ENCODE results near the gene MYO3A. TPM values are rescaled to one million over a fixed set of nuclear protein-coding genes. Genes with fewer than 3 reads are reported as not detected.

MYO3A gene
- total RNA-seq = under 1 TPM in 2 of 4 donors, not detected in 2; 0.17 to 0.19 TPM

- TF ChIP-seq CTCF (IDR thresholded peaks at IDR 0.05; ENCODE audit: low read depth) = no peak
Observed at GRCh38 chr10:25933653-25934608, at the start of gene MYO3A. Gene MYO3A (plus strand): TSS chr10:25934229. CDS start chr10:25952111, 17,882 bp downstream.

DNA sequence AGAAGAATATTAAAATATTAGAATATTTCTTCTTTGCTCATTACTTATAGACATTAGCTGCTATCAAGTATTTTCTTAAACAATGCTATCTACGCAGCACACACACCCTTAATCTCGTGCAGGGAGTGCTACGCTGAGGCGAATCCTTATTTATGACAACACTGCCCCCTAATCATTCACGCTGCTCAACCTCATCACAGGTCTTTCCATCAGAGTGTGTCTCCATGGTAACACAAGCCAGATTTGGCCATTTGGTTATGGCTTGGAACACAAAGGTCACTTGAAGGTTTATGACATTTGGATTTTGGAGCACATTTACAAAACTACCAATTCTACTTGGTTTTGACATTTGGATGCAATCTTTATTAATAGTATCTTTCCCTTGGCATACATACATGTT is 45.4 kb upstream of the MYO3A start:
- TF ChIP-seq CTCF (IDR thresholded peaks at IDR 0.05; ENCODE audit: low read depth) = no peak

DNA sequence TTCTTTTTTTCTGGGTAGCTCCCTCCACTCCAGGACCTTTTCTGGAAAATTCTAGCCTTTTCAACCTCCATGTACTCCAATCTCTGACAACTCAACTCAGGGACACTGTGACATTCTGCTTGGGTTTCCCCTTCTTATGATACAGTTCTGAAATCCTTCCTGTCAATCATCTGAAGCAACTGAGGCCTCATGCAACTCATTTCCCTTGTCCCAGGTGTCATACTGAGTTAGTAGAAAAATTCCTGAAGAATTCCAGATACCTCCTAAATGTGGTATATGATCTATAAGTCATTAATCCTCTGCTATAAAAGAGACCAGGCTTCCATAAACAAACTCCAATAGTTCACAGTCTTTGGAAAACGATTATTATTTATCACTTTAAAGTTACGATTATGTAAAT is 43.0 kb upstream of the MYO3A start:
- no peak for TF ChIP-seq CTCF (IDR thresholded peaks at IDR 0.05; ENCODE audit: low read depth)

- no peak for TF ChIP-seq CTCF (IDR thresholded peaks at IDR 0.05; ENCODE audit: low read depth)
Observed at GRCh38 chr10:25895856-25896255, 38.2 kb upstream of the MYO3A start.

- no peak for TF ChIP-seq CTCF (IDR thresholded peaks at IDR 0.05; ENCODE audit: low read depth)
Observed at GRCh38 chr10:25896421-25896820, 37.6 kb upstream of the MYO3A start.

DNA sequence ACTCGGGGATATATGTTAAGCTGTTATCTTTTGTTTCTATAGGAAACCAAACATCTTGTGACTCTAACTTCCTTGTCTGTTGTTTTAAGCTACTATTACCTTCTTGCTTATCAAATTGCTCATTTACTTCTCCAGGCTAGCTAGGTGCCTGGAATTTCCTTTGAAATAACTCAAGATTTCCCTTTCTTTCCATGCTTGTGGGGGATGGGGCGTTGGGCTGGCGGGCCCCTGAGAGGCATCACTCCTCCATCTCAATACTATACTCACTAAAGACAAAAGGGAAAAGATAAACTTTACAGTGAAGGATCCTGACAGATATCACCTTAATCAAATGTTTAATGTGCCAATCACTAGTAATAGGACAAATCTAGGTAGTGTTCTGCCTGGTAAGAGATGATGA is 34.7 kb upstream of the MYO3A start:
- TF ChIP-seq CTCF (IDR thresholded peaks at IDR 0.05; ENCODE audit: low read depth) = no peak

GRCh38 chr10:25901199-25901598 is 32.8 kb upstream of the MYO3A start:
- TF ChIP-seq CTCF (IDR thresholded peaks at IDR 0.05; ENCODE audit: low read depth) = no peak

Measured in subcutaneous adipose tissue (tissue), 4 donors.